GM10248 (cell line): ENCODE measurements around the gene TULP3.

Experiments used
- CTCF ChIA-PET: fragments of 300-600 bp; sonication (Branson Sonifier 250); formaldehyde crosslinking; extraction: SDS; loops from one replicate; lab custom pipeline; 2021; ENCODE audit warnings: antibody characterized with exemption; lab: Yijun Ruan, JAX
- POLR2A ChIA-PET: fragments of 350-650 bp; sonication (Branson Sonifier 250); formaldehyde crosslinking; extraction: SDS; loops from one replicate; lab custom pipeline; 2020; ENCODE audit warnings: antibody characterized with exemption; lab: Yijun Ruan, JAX
- DNase-seq: peaks from one replicate; pipeline ENCODE4 v3.0.0; 2012; ENCODE audit errors: extremely low spot score
- TF ChIP-seq, protein P1 (sequence below): IDR thresholded peaks from 2 replicates; pipeline ENCODE4 v1.5.1; 2012; ENCODE audit warnings: mild to moderate bottlenecking, low read depth; ENCODE audit errors: extremely low read depth, missing control alignments, control extremely low read depth

TULP3 gene

DNA sequence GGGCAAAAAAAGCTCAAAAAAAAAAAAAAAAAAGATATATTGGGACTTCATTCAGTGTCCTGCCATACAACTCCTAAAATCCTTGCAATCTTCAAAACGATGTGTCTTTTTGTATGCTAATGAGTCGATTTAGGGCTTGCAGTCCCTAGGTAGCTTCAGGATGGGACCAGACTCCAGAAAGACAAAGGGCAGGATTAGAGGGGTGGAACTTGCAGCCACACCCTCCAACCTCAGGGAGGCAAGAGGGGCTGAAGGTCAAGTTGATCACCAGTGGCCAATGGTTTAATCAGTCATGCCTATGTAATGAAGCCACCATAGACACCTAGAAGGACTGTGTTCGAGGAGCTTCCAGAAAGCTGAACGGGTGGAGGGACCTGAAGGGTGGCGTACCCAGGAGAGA lies 97.8 kb downstream of the TULP3 start:
- DNase-seq = no peak
- ChIA-PET CTCF (interaction anchor here (1.9 kb wide), 1 partner anchor 85 kb away, joined by 4 read pairs; no protein-coding TSS in a partner anchor), POLR2A (no interaction called here)
- TF ChIP-seq, protein P1, sequence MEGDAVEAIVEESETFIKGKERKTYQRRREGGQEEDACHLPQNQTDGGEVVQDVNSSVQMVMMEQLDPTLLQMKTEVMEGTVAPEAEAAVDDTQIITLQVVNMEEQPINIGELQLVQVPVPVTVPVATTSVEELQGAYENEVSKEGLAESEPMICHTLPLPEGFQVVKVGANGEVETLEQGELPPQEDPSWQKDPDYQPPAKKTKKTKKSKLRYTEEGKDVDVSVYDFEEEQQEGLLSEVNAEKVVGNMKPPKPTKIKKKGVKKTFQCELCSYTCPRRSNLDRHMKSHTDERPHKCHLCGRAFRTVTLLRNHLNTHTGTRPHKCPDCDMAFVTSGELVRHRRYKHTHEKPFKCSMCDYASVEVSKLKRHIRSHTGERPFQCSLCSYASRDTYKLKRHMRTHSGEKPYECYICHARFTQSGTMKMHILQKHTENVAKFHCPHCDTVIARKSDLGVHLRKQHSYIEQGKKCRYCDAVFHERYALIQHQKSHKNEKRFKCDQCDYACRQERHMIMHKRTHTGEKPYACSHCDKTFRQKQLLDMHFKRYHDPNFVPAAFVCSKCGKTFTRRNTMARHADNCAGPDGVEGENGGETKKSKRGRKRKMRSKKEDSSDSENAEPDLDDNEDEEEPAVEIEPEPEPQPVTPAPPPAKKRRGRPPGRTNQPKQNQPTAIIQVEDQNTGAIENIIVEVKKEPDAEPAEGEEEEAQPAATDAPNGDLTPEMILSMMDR = no peak
